K562 (cell line): ENCODE measurements around the gene FAM89B. TPM values are rescaled to one million over a fixed set of nuclear protein-coding genes. Genes with fewer than 3 reads are reported as not detected.

Experiments used
- ARID3A ChIP-seq: IDR thresholded peaks from 2 replicates; pipeline ENCODE4 v1.6.1; 2012; ENCODE audit warnings: low read depth, low read length, improper control_type of control experiment, borderline replicate concordance
- CBX2 ChIP-seq: fragments of 200-600 bp; sonication (generic); IDR thresholded peaks from one replicate; pipeline ENCODE4 v1.6.1; 2012; ENCODE audit warnings: mild to moderate bottlenecking, low read length, inconsistent platforms; ENCODE audit not compliant: insufficient read depth, poor library complexity, severe bottlenecking
- CBX5 ChIP-seq: IDR thresholded peaks from 2 replicates; pipeline ENCODE4 v1.6.1; 2014; ENCODE audit warnings: low read depth, borderline replicate concordance
- CCAR2 ChIP-seq: fragments of 200-400 bp; formaldehyde crosslinking; IDR thresholded peaks from 2 replicates; pipeline ENCODE4 v1.6.1; 2017; ENCODE audit warnings: mild to moderate bottlenecking, low read depth, low read length
- ETV5 ChIP-seq: sonication (generic); formaldehyde crosslinking; IDR thresholded peaks from 2 replicates; pipeline ENCODE4 v1.4.0; 2020; ENCODE audit warnings: low read depth, mild to moderate bottlenecking, missing genetic modification reagents
- ILK ChIP-seq: fragments of 450-650 bp; IDR thresholded peaks from 2 replicates; pipeline ENCODE4 v1.6.1; 2016; ENCODE audit warnings: missing genetic modification characterization, low read depth, mild to moderate bottlenecking, missing compliant biosample characterization, moderate library complexity, borderline replicate concordance
- KDM1A ChIP-seq, 2 experiments: fragments of 450-650 bp; IDR thresholded peaks; 2 replicates each; pipeline ENCODE4 v1.6.1; 2016; ENCODE audit warnings: mild to moderate bottlenecking in 2 of 2
- MEF2D ChIP-seq: conservative IDR thresholded peaks from 2 replicates; pipeline ENCODE4 v1.6.1; 2016; ENCODE audit warnings: low read depth, missing genetic modification characterization, missing compliant biosample characterization
- NFATC3 ChIP-seq: fragments of 450-650 bp; IDR thresholded peaks from 2 replicates; pipeline ENCODE4 v1.6.1; 2017; ENCODE audit warnings: mild to moderate bottlenecking
- NRF1 ChIP-seq, 2 experiments: fragments of 450-650 bp; IDR thresholded peaks in 1 of 2; conservative IDR thresholded peaks in 1 of 2; 2 replicates each; pipeline ENCODE4 v1.6.1; 2014; ENCODE audit warnings: mild to moderate bottlenecking in 2 of 2
- PHB ChIP-seq: fragments of 250-450 bp; sonication (Bioruptor Pico); IDR thresholded peaks from 2 replicates; pipeline ENCODE4 v1.5.0; 2021
- PKNOX1 ChIP-seq: fragments of 450-650 bp; IDR thresholded peaks from 2 replicates; pipeline ENCODE4 v1.6.1; 2016
- POLR2B ChIP-seq: fragments of 450-650 bp; IDR thresholded peaks from 2 replicates; pipeline ENCODE4 v1.6.1; 2018; ENCODE audit warnings: low read depth; ENCODE audit not compliant: partially characterized antibody
- POLR3G ChIP-seq: IDR thresholded peaks from 2 replicates; pipeline ENCODE4 v1.6.1; 2011; ENCODE audit not compliant: insufficient read length, insufficient replicate concordance; ENCODE audit errors: extremely low read depth
- RCOR1 ChIP-seq, 2 experiments: IDR thresholded peaks; 2 replicates each; pipeline ENCODE4 v1.6.1; 2012; ENCODE audit warnings: low read depth in 2 of 2, low read length in 2 of 2, borderline replicate concordance in 1 of 2, improper control_type of control experiment in 1 of 2
- SIN3A ChIP-seq, 2 experiments: fragments of 150-350 bp in 1 of 2; IDR thresholded peaks; 2 replicates each; pipeline ENCODE4 v1.6.1; 2011 to 2016; ENCODE audit warnings: borderline replicate concordance in 2 of 2, low read depth in 2 of 2, low read length in 2 of 2, mild to moderate bottlenecking in 2 of 2, moderate library complexity in 2 of 2; ENCODE audit not compliant: control insufficient read depth in 1 of 2
- SMARCA4 ChIP-seq: fragments of 450-650 bp; IDR thresholded peaks from 2 replicates; pipeline ENCODE4 v1.6.1; 2016
- STAT6 ChIP-seq: sonication (generic); formaldehyde crosslinking; IDR thresholded peaks from 2 replicates; pipeline ENCODE4 v1.8.1; 2023; ENCODE audit warnings: mild to moderate bottlenecking, missing genetic modification reagents
- SUPT5H ChIP-seq: fragments of 450-650 bp; IDR thresholded peaks from 2 replicates; pipeline ENCODE4 v1.6.1; 2016
- TEAD1 ChIP-seq, 2 experiments: fragments of 450-650 bp in 1 of 2; sonication (generic) in 1 of 2; formaldehyde crosslinking; IDR thresholded peaks; 2 replicates each; pipeline versions ENCODE4 v1.4.0 to v1.8.0; 2020 to 2022; ENCODE audit warnings: mild to moderate bottlenecking in 2 of 2, missing genetic modification reagents in 1 of 2
- ZNF511 ChIP-seq: sonication (generic); formaldehyde crosslinking; IDR thresholded peaks from 2 replicates; pipeline ENCODE4 v1.8.0; 2022; ENCODE audit warnings: mild to moderate bottlenecking, missing genetic modification reagents
- polyA plus RNA-seq, 8 experiments: library from polyadenylated mRNA; depleted of rRNA in 4 of 8; stranded (reverse) in 5 of 8; unstranded in 3 of 8; fragments of >200 nt; fragmentation: Nextera tagmentation in 2 of 8; fragmentation: Illumina TruSeq in 1 of 8; extraction: Ambion mirVana in 2 of 8; extraction: Trizol in 1 of 8; gene quantifications; 2 replicates each; pipeline versions ENCODE4 v1.2.1 to v1.2.3, GENCODE V29; 2011 to 2014; ENCODE audit warnings: inconsistent platforms in 1 of 8, missing spikeins in 1 of 8
- total RNA-seq, 7 experiments: library from RNA; depleted of rRNA in 6 of 7; stranded (reverse); fragments of >200 nt in 6 of 7; fragmentation: Illumina TruSeq in 2 of 7; extraction: Trizol in 2 of 7; gene quantifications; 2 replicates each; pipeline versions ENCODE4 v1.2.1 to v1.2.3, GENCODE V29; 2011 to 2021; ENCODE audit warnings: low replicate concordance in 1 of 7

Gene FAM89B
- total and polyA plus RNA-seq, 9 of the 15 experiments (the other 6 are each of a cell fraction or from before 2014, with no cell fraction given) = 0.32 to 27.6 (median 11.9) TPM

GRCh38 chr11:65569973-65570918, 2.1 kb upstream of the FAM89B start, which contains the start of gene ZNRD2 (continued):
- peak; percentile 96 for TF ChIP-seq PKNOX1
- no peak for TF ChIP-seq POLR3G
- 0 out of 2 replicates have a peak, but pooled peaks have one; percentile 15 for TF ChIP-seq PHB (CRISPR knock-in tag)
- no peak for TF ChIP-seq NFATC3
- no peak for TF ChIP-seq CCAR2
- TF ChIP-seq ZNF511 (CRISPR knock-in tag) = no peak; the same call in 1 of the 2 replicates
- TF ChIP-seq SMARCA4 = no peak
- 0 out of 2 replicates have a peak, but pooled peaks have one; percentile 86 for TF ChIP-seq STAT6 (CRISPR knock-in tag)
- peak in 1 of 2 experiments; percentile 84; a peak in 2 of 4 replicates for TF ChIP-seq RCOR1 (IDR thresholded peaks at IDR 0.05; ENCODE audit: borderline replicate concordance in 1 of 2, low read depth in 2 of 2, low read length in 2 of 2)
- TF ChIP-seq MEF2D (tag) = no peak
- no peak for TF ChIP-seq CBX2
- TF ChIP-seq KDM1A (IDR thresholded peaks at IDR 0.05) = peak; percentile 53 to 59; a peak in 2 of 4 replicates
- peak; percentile 96 to 97 for TF ChIP-seq NRF1 (conservative IDR thresholded peaks at IDR 0.05 in 1 of 2, IDR thresholded peaks at IDR 0.05 in 1 of 2)
- TF ChIP-seq TEAD1 (CRISPR knock-in tag; IDR thresholded peaks at IDR 0.05) = peak in 1 of 2 experiments; percentile 30; a peak in 1 of 4 replicates
- no peak for TF ChIP-seq ARID3A
- peak; percentile 55 for TF ChIP-seq POLR2B
- peak; percentile 81 for TF ChIP-seq SUPT5H
- peak; percentile 98 for TF ChIP-seq ETV5 (CRISPR knock-in tag)
- no peak for TF ChIP-seq ILK (tag)
- peak; percentile 95 to 98 for TF ChIP-seq SIN3A (IDR thresholded peaks at IDR 0.05; ENCODE audit: borderline replicate concordance in 2 of 2, control insufficient read depth in 1 of 2, low read depth in 2 of 2, low read length in 2 of 2)
- peak; percentile 44; the same call in 1 of the 2 replicates for TF ChIP-seq CBX5
